ENCODE results near the gene VOPP1. TPM values are rescaled to one million over a fixed set of nuclear protein-coding genes. Genes with fewer than 3 reads are reported as not detected.

Gene VOPP1
- total and polyA plus RNA-seq, 9 donors, result 28.0 to 52.1 (median 48.6) TPM

- TF ChIP-seq POLR2A (IDR thresholded peaks at IDR 0.05) (no peak), EP300 (IDR thresholded peaks at IDR 0.05) (no peak), CTCF (IDR thresholded peaks at IDR 0.05) (no peak)
Measured at GRCh38 chr7:55539380-55539779, 32.9 kb downstream of the VOPP1 start.

GRCh38 chr7:55538538-55538937 lies 33.8 kb downstream of the VOPP1 start:
- Histone ChIP-seq H3K27me3 (no peaks in the 10 kb centered on the region), H3K27ac (no peak overlapping the region), H3K4me3 (no peak overlapping the region), H3K4me1 (ENCODE audit: insufficient read depth) (peaks cover 10% of the 10 kb centered on the region), H3K36me3 (no peaks in the 10 kb centered on the region), H3K9me3 (no peaks in the 10 kb centered on the region)
- no peak for DNase-seq
- WGBS, 3 donors, result 78 to 91% (median 90%) methylated on average over 3 of the region's 3 CpGs
- intact Hi-C loops (cut with DNase I), result no loop called here
- TF ChIP-seq POLR2A (IDR thresholded peaks at IDR 0.05), result no peak
- TF ChIP-seq CTCF (IDR thresholded peaks at IDR 0.05), result no peak
- no peak for TF ChIP-seq EP300 (IDR thresholded peaks at IDR 0.05)

More at GRCh38 chr7:55539380-55539779, 32.9 kb downstream of the VOPP1 start:
- Histone ChIP-seq H3K4me1 (ENCODE audit: insufficient read depth) (peaks cover 6% of the 10 kb centered on the region), H3K27me3 (no peaks in the 10 kb centered on the region), H3K36me3 (no peaks in the 10 kb centered on the region), H3K27ac (no peak overlapping the region), H3K9me3 (no peaks in the 10 kb centered on the region), H3K4me3 (no peak overlapping the region)
- DNase-seq, result no peak
- 75 to 92% (median 81%) methylated on average over 3 of the region's 3 CpGs for WGBS, 3 donors
- intact Hi-C loops (cut with DNase I), result no loop called here

- Histone ChIP-seq H3K27me3 (no peaks in the 10 kb centered on the region), H3K4me1 (ENCODE audit: insufficient read depth) (peaks cover 10% of the 10 kb centered on the region), H3K27ac (no peak overlapping the region), H3K4me3 (no peak overlapping the region), H3K9me3 (no peaks in the 10 kb centered on the region), H3K36me3 (no peaks in the 10 kb centered on the region)
- TF ChIP-seq POLR2A (IDR thresholded peaks at IDR 0.05), result no peak
- TF ChIP-seq CTCF (IDR thresholded peaks at IDR 0.05), result no peak
- no peak for DNase-seq
- WGBS, 3 donors, result 93 to 96% (median 95%) methylated on average over 16 of the region's 16 CpGs
- intact Hi-C loops (cut with DNase I), result no loop called here
Measured at GRCh38 chr7:55537458-55537990, 34.8 kb downstream of the VOPP1 start.

GRCh38 chr7:55536619-55537457 lies 35.5 kb downstream of the VOPP1 start:
- H3K36me3 ChIP-seq, result no peaks in the 10 kb centered on the region
- H3K27me3 ChIP-seq, result no peaks in the 10 kb centered on the region
- H3K27ac ChIP-seq, result no peak overlapping the region
- intact Hi-C loops (cut with DNase I), result no loop called here
- peaks cover 10% of the 10 kb centered on the region for H3K4me1 ChIP-seq (ENCODE audit: insufficient read depth)
- no peaks in the 10 kb centered on the region for H3K9me3 ChIP-seq
- no peak for DNase-seq
- TF ChIP-seq CTCF (IDR thresholded peaks at IDR 0.05) (no peak), POLR2A (IDR thresholded peaks at IDR 0.05) (no peak), EP300 (IDR thresholded peaks at IDR 0.05) (no peak)
- 90 to 93% (median 91%) methylated on average over 23 of the region's 23 CpGs for WGBS, 3 donors
- H3K4me3 ChIP-seq, result no peak overlapping the region

All from ovary (tissue), 9 donors.